ENCODE data around the gene URB1.

The URB1 gene

GRCh38 chr21:32322103-32322502 lies 70.7 kb downstream of the URB1 start:
- no peak for DNase-seq (ENCODE audit: low spot score)
- no peak for TF ChIP-seq CTCF (IDR thresholded peaks at IDR 0.05; ENCODE audit: extremely low read depth, missing control alignments)

- DNase-seq (ENCODE audit: low spot score), result no peak
- no peak for TF ChIP-seq CTCF (IDR thresholded peaks at IDR 0.05; ENCODE audit: extremely low read depth, missing control alignments)
Measured at GRCh38 chr21:32321480-32321879, 71.3 kb downstream of the URB1 start.

GRCh38 chr21:32320726-32321125 lies 72.1 kb downstream of the URB1 start:
- DNase-seq (ENCODE audit: low spot score), result no peak

GRCh38 chr21:32320059-32320458 lies 72.8 kb downstream of the URB1 start:
- TF ChIP-seq CTCF (IDR thresholded peaks at IDR 0.05; ENCODE audit: extremely low read depth, missing control alignments), result no peak
- no peak for DNase-seq (ENCODE audit: low spot score)

More at GRCh38 chr21:32320726-32321125, 72.1 kb downstream of the URB1 start:
- TF ChIP-seq CTCF (IDR thresholded peaks at IDR 0.05; ENCODE audit: extremely low read depth, missing control alignments), result no peak

GRCh38 chr21:32319012-32319411 lies 73.8 kb downstream of the URB1 start:
- DNase-seq (ENCODE audit: low spot score), result no peak
- no peak for TF ChIP-seq CTCF (IDR thresholded peaks at IDR 0.05; ENCODE audit: extremely low read depth, missing control alignments)

GRCh38 chr21:32317726-32318125 lies 75.1 kb downstream of the URB1 start:
- no peak for TF ChIP-seq CTCF (IDR thresholded peaks at IDR 0.05; ENCODE audit: extremely low read depth, missing control alignments)
- DNase-seq (ENCODE audit: low spot score), result no peak

GRCh38 chr21:32316361-32317215 lies 76.2 kb downstream of the URB1 start:
- DNase-seq (ENCODE audit: low spot score), result no peak
- TF ChIP-seq CTCF (IDR thresholded peaks at IDR 0.05; ENCODE audit: extremely low read depth, missing control alignments), result no peak
